HG03159 (cell line): ENCODE measurements around the gene SP7.

Experiments used
- ATAC-seq: cut with Tn5 transposase; IDR thresholded peaks from one replicate; pipeline ENCODE4 v1.9.1; 2021; ENCODE audit warnings: mild to moderate bottlenecking, moderate library complexity; ENCODE audit not compliant: unreplicated experiment

SP7 gene

DNA sequence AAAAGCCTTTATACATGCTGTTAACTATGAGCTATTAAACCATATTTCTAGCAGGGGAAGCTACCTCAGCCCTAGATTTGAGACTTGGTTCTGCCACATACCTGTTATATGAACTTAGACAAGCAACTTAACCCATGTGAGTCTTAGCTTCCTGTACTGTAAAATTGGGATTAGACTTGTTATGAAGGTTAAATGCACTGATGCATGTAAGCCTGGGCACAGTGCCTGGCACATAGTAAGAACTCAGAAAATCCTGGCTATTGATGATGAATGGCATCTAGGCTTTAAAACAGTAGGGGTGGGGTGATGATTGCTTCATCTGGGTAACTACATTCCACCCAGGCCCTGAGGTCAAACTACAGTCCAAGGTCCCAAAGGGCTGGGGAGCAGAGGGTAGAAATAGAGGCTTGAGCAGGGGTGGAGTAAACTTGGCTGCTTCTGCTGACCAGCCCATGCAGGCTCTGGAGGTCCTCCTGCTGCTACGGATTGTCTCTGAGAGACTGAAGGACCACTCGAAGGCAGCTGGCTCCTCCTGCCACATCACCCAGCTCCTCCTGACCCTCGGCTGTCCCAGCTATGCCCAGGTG is 56.8 kb downstream of the SP7 start:
- no peak for ATAC-seq

DNA sequence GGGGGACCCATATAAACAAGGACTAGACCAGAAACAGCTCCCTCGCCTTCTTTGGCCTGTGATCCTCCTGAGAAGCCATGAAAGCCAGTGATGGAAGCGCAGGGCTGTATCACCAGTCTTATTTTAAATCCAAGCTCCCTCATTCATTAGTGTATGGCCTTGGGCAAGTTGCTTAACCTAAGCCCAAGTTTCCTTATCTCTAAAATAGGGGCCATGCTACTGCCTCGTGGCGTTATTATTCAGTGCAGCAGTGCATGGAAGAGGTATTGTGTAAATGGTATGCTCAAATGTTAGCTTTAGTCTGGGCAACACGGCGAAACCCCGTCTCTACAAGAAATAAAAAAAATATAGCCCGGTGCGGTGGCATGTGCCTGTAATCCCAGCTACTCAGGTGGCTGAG is 58.2 kb downstream of the SP7 start:
- no peak for ATAC-seq
